ENCODE data around the gene DLX1.
"Not testable (repeated sequence)": the region's sequence is repeated elsewhere in the genome, so short reads cannot be mapped to it uniquely, and the experiment has no call there.

The DLX1 gene

DNA sequence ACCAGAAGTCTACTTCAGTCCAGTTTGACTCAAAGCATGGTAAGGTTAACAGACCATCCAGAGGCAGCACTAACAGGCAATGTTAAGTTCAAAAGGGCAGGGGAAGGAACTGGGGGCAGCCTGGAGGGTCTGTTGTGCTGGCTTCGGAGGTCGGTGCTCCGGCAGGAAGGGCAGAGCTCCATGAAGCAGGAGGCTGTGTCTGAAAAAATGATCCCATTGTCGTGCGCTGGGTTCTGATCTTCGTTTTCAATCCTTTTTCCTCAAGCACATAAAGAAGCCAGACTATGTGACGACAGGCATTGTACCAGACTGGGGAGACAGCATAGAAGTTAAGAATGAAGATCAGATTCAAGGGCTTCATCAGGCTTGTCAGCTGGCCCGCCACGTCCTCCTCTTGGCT lies 21.9 kb upstream of the DLX1 start:
- in situ Hi-C loops (cut with MboI; ENCODE audit: low sequenced_read_pairs) = no loop called here

DNA sequence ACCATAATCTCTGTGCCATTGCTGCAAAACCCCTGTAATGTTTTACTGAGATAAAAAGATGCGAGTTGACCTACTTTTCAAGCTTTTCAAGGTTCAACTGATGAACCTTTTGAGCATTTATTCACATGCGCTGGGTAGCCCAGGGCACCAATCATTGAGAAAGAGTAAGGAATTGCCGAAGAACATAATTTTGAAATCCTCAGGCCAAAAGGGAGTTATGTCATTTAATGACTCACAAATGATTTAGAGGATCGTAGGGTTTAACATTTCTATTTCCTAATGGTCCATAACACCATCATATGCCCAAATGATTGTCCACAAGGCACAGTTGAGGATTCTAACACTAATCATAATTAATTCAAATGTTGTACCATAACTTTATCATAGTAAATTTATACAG lies 20.2 kb upstream of the DLX1 start:
- in situ Hi-C loops (cut with MboI; ENCODE audit: low sequenced_read_pairs) = no loop called here

DNA sequence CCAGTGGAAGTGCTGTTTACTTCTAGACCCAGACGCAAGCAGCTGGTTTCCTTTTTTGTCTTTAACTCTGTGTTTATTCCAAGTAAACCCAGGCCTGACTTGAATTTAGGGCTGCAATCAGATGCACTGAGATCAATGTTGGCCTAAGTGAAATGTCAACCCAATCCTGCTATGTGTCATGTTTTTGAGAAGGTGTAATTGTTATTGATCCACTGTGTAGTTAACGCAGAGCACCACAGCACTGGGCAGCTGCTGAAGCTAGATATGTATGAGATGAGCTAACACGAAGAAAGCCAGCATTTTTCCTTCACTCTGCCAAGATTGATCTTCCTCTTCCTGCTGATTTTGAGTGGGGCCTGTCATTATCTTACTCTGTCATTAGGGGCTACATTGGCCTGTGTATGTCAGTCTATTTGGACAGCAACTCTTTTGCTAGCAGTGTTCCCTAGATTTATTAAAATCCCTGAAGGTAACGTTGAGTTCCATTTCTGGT lies 18.9 kb upstream of the DLX1 start:
- in situ Hi-C loops (cut with MboI; ENCODE audit: low sequenced_read_pairs) = no loop called here

DNA sequence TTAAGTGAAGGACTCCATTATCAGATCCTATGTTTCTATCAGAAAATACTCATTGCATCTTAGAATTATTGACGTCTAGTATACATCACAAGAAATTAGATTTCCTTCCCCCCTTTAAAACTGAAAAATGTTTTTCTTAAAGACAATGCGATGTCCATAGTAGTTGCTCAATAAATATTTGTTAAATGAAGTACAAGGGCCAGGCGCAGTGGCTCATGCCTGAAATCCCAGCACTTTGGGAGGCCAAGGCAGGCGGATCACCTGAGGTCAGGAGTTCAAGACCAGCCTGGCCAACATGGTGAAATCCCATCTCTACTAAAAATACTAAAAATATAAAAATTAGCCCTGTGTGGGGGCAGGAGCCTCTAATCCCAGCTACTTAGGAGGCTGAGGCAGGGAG lies 17.4 kb upstream of the DLX1 start:
- in situ Hi-C loops (cut with MboI; ENCODE audit: low sequenced_read_pairs) = not testable (repeated sequence)

DNA sequence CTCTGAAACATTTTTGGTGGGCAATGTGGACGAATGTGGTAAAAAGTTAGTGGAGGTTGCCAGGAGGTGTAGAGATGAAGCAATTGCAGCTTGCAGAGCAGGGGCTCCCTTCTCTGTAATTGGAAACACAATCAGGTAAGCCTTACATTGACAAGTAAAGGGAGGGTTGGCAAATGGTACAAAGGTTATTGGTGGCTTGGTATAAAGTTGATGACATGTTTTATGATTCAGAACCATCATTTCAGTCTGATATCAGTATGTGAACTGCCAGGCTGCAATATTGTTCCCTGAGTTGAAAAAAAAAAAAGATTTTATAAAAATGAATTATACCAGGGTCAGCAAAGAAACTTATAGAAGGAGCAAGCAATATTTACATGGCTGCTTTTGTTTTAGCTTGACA lies 14.4 kb upstream of the DLX1 start:
- in situ Hi-C loops (cut with MboI; ENCODE audit: low sequenced_read_pairs) = no loop called here

DNA sequence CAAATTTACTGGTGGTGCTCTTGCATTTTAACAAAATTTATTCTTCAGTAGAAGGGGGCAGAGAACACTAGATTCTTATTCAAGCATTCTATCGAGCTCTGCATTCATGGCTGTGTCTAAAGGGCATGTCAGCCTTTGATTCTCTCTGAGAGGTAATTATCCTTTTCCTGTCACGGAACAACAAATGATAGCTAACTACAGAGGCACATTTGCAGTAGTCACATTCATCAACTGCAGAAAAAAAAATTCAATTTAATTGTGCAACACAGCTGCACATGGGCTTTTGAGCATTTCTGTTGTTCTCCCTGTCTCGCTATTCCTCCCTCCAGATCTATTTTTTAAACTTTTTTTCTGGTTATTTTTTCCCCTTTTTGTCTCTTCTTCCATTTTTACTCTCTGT lies 13.0 kb upstream of the DLX1 start:
- in situ Hi-C loops (cut with MboI; ENCODE audit: low sequenced_read_pairs) = no loop called here

DNA sequence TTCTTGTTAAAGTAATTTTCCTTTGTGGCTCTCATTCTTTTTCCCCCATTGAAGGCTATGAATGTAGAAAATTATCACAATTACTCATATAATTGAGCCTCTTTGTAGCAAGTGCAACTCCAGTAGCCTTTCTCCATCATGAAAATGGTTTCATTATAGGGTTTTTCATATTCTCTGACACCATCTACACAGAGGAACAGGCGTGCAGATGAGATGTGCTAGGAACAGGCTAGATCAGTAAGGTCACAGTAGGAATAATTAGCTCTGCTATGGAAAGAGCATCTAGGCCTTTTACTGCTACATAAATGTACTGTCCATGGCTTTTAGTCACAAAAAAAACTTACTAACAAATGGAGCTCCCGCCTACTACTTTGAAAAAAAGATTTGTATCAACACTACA lies 12.6 kb upstream of the DLX1 start:
- in situ Hi-C loops (cut with MboI; ENCODE audit: low sequenced_read_pairs) = no loop called here

DNA sequence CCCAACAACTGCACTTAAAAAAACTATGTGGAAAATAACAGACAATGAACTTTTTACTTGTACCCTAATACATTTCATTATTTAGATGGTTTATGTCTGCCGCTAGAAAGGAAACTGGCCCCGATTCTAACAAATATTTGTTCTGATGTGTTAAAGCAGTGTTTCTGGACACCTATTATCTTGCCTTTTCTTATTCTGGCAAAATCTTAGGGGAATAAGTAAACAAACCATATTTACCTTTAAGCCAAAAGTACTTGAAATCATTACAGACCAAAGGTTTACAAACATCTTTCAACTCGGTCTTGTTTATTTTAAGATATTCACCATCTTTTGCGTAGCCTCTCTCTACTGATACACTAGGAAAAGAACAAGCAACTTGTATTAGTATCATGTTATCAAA lies 11.8 kb upstream of the DLX1 start:
- in situ Hi-C loops (cut with MboI; ENCODE audit: low sequenced_read_pairs) = no loop called here

DNA sequence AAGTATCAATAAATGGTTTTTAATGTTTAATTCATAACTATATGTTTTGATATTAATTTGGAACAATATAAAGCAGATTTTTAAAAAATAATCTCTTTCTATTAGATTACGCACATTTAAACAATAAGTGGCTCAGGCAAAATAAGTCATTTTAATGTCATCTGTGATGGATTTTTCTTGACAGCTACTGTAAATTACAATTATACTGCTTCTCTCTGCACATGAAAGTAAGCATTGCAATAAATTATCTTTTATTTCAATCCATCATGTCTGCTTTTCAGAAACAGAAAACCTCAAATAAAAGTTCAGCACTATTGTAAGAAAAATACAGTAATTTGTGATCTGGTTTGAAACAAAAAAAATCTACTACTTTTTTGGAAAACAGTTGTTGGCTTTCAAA lies 11.1 kb upstream of the DLX1 start:
- in situ Hi-C loops (cut with MboI; ENCODE audit: low sequenced_read_pairs) = no loop called here

DNA sequence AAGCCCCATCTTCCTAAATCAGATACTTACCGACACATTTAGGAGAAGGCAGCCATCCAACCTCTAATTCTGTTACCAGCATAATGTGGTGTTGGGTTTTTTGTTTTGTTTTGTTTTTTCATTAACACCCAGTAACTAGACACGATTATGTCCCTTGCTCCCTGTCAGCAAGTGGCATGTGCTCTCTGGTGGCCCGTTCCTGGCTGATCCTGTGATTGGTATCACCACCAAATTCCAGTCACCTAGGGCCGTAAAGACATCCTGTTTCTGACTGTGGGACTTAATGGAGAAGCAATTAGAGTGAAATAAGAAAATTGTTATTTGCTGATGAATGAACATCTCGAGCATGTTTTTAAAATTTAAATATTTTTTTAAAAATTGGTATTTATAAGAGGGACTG lies 5.9 kb upstream of the DLX1 start:
- in situ Hi-C loops (cut with MboI; ENCODE audit: low sequenced_read_pairs) = no loop called here

DNA sequence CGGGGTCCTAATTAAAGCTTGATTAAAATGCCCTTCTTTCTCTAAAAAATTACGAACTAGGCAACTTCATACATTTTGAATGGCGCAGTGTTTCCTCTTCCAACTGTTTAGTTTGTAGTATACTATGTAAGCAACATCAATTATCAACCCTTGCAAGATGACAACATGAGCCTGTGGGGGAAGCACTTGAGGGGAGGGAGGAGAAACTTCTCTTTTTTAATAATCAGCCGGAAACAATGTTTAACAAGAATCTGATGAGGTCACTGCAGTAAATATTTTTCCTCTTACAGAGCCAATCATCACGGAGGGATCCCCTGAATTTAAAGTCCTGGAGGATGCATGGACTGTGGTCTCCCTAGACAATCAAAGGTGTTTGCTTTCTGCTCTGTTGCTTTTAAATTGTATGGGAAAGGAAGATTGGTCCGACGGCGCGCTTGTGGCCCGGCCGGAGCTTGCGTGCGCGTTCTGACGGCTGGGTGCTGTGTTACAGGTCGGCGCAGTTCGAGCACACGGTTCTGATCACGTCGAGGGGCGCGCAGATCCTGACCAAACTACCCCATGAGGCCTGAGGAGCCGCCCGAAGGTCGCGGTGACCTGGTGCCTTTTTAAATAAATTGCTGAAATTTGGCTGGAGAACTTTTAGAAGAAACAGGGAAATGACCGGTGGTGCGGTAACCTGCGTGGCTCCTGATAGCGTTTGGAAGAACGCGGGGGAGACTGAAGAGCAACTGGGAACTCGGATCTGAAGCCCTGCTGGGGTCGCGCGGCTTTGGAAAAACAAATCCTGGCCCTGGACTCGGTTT lies 5.3 kb upstream of the DLX1 start:
- in situ Hi-C loops (cut with MboI; ENCODE audit: low sequenced_read_pairs) = no loop called here

DNA sequence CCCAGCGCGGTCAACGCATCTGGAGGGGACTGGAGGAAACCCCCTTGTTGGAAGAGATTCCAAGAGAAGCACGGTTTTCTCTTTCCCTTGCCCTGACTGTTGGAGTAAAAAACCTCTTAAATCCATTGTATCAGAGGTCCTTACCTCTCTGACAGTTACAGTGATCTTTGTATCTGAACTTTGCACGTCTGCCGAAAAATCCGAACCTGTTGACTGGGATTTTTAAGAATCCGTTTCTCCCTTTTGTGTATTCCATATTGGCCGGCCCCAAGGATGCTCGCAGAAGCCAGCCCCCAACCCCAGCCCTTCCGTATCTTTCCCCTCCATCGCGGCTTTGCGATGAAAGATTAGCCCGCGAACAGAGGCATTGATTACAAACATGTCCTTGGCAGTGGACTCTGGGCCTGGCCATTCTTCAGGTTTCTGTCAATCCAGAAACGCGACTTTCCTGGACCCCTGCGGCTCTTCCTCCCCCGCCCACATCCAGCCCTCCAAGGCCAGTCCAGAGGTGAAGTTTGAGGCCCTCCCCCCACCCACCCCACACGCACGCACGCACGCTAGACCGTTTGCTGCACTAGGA lies 4.6 kb upstream of the DLX1 start:
- in situ Hi-C loops (cut with MboI; ENCODE audit: low sequenced_read_pairs) = no loop called here

DNA sequence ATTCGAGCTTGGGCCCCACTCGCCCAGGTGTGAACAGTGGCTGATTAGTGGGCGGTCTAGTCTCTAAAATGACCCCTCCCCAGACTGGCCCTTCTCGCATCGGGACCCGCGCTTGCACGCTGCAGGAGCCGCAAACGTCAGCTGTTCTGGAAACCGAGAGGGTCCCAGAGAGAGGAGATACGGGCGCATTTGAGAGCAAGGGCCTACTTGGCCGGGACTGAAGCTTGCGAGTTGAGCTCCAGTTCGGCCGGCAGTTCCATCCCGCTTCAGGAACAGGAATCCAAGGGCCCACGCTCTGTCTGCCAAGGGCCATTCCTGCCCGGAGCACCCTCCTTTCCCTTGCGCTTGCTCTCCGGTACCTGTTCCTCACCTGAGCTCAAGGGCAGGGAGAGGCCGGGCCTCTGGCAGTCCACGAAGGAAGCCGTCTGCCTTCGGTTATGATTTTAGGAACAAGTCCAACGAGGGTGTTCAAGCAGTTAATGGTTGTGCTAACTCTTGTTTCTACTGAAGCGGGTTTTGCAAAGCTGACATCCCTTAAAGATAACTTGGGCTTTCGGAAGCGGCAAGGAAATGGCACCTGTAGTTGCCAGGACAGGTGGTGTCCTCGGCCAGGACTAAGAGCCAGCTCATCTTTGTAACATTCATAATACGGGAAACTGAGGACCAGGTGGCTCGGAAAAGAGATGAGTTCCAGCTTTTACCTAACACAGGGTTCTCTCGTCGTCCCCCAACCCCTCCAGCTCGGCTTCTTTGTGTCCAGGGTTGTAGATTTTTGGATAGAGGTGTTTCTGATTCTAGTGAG lies 3.9 kb upstream of the DLX1 start:
- in situ Hi-C loops (cut with MboI; ENCODE audit: low sequenced_read_pairs) = no loop called here

DNA sequence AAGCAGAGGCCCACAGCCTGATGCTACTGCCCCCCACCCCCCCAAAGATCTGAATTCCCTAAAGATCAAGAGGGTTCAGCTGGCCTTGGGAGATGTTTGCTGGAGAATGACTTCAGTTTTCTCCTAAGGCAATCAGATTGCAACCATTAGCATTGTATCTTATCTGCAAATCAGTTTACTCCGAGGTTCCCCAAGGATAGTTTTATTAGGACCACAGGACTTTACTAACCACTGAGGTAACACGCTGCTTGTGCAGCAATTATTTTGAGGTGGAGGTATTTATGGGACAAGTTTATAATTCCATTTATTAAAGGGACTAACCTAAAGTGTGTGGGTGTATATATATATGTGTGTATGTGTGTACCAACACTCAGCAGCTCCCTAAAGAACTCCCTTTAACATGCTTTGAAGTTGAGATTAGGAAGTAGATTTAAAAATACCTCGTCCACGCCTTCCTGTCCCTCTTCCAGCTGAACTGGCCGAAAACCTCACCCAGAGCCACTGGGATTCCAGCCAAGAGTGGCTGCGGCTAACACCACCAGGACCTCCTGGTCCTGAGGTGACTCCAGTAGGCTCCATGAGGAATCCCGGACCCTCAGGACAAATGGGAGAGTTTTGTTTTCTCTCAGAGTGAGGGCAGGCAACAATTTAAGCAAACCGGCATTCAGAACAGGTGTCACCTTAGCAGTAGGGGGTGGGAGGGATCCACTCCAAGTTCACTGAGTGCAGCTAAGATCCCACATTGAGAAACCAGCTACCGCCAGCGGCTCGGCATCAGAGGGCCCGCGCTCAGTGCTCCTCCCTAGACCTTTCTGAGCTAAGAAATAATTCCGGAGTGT lies 3.0 kb upstream of the DLX1 start:
- in situ Hi-C loops (cut with MboI; ENCODE audit: low sequenced_read_pairs) = no loop called here

DNA sequence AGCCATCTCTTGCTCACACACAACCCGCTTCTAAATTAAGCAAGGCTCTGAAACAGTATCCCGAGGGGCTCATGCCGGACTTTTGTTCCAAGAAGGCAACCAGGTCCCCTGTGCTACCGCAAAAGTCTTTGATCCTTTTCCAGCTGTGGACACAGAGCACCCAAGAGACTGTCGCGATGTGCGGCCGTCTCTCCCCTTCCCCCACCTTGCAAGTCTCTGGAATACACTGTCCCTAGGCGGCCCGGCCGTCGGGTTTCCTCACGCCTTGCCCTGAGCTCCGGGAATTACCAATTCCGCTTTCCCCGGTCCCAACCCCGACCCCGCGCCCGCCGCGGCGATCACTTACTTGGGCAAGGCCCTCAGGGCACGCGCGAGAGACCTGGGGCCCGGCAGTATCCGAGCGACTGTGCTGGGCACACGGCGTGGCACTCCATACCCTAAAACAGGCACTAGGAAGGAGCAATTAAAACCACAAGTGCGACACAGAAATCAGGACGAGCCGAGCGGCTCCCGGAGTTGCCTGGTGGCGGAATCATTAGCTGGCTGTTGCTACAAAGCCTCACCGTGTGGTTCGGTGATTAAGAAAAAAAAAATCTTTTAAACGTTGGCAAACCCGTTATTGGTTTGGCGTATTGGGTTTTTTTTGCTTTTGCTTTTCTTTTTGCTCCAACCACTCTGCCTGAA lies 2.2 kb upstream of the DLX1 start:
- in situ Hi-C loops (cut with MboI; ENCODE audit: low sequenced_read_pairs) = no loop called here

DNA sequence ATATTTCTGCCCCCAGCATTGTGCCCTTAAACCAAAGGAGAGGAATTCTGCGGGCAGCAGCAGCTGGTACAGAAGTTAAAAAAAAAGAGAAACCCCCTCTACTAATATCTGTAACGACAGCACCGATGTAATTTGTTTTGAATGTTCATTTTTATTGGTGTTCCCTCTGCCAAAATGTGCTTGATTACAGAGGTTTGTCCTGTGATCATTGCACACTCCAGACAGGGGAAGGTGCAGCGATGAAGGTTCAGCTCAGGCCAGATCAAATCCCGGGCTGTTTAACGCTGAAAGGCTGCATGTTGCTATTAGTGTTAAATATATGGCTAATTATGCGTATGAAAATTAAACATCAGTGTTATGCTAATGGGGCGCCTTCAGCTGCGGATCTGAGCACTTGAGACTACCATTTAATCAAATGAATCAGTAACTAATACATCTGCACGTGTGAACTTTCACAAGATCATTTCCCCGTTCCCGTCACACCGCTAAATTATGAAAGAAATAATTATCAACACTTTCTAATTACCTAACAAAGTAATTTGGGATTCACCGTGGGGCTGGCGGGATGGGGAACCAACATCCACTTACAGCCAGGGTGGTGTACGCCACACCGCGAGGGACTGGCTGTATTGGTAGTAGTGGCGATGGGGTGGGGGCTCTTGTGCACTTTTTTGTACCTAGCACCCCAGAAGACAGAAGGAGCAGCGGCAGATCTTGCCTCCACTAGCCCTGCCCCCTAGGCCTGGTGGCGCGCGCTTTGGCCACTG lies 1.5 kb upstream of the DLX1 start:
- in situ Hi-C loops (cut with MboI; ENCODE audit: low sequenced_read_pairs) = no loop called here

DNA sequence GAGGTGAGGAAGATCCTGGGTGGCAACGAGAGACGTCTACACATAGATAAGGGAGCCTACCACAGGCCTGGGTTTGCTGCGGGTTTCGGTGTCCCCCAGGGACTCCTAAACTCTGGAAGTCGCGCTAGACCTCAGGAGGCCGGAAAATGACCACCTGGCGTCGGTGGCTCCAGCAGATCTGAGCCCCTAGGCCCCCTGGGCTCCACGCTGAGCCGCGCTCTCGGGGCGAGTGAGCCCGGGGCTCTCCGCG lies 987 bp upstream of the DLX1 start:
- in situ Hi-C loops (cut with MboI; ENCODE audit: low sequenced_read_pairs) = no loop called here

DNA sequence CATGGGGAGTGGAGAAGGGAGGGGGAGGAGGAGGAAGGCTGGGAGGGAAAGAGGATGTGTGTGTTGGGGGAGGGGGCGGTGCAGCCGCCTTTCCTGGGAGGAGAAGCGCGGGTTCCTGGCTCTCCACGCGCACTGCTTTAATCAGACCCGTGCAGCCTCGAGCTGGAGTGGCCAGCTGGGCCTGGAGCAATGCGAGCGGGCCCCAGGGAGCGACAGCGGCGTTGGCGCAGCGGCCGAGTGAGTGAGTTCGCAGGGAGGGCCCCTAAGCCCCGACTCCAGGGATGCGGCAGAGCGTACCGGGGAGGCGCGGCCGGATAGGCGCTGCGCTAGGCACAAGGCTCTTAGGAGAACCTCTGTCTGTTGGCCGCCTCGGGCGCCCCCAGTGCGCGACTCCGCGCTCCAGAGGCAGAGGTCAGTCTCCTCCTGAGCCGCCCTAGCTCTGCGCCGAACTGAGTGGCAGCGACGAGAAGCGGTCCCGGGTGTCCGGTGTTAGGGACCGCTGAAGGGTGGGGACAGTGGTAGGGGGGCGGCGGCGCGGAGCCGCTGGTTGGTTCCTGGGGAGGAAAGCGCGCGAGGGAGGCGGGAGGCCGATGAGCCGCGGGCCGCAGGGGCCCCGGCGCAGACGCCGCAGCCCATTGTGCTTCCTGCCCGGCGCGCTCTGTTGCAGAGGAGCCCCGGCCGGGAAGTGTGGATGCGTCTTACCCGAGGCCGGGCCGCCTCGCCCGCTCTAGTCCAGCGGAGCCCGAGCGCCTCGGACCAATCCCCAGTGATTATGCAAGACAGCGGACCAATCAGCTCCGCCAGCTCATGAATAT lies 455 bp upstream of the DLX1 start:
- in situ Hi-C loops (cut with MboI; ENCODE audit: low sequenced_read_pairs) = no loop called here

Measured in HL-60/S4 (cell line).